AG08395 (cell line): ENCODE results near the gene APP.

Experiments used
- DNase-seq: peaks from one replicate; pipeline ENCODE4 v3.0.0; 2012; ENCODE audit warnings: mixed read lengths, low spot score

The APP gene

DNA sequence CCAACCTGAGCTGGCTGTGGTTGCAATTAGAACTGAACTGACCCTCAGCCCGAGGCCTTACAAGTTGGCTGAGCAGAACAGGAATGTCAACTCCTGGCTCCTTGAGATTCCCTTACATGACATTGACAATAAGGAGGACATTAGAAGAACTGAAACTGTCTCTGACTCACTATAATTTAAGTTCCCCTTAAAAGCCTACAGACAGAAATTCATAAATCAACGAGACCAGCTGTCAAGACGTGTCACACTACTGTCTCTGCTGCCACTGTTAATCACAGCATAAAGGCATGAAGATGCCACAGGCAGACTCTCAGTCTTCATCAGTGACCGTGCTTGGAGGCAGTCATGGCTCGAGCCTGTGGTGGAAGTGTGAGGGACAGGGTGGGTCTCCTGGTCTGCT is 267.0 kb downstream of the APP start:
- no peak for DNase-seq

DNA sequence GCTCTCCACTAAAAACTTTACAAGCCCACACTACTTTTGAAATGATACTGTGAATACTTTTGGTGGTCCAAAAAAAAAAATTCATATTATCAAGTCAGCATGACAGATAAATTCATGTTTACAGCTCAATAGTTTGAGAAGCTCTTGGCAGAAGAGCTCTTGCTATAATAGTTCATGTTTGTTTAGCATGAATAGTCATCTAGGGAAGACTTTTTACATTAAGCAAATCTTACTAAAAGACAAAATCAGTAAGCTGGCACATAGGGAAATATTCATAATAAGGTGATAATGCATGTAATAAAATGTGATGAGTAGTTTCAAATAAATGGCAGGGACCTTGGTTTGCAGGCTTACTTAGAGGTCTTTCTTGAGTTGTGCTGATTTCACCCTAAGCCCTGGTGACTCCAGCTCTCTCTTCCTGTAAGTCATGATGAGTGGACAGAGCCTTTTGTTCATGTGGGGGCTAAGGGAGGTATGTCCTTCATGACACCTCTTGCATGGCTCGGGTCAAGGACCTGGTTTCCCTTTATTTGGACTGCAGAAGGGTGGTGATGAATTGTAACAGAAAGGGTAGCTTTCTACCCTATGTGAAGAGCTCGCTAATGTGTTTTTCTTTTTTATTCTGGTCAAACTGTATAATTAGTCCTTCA is 269.1 kb downstream of the APP start:
- no peak for DNase-seq

DNA sequence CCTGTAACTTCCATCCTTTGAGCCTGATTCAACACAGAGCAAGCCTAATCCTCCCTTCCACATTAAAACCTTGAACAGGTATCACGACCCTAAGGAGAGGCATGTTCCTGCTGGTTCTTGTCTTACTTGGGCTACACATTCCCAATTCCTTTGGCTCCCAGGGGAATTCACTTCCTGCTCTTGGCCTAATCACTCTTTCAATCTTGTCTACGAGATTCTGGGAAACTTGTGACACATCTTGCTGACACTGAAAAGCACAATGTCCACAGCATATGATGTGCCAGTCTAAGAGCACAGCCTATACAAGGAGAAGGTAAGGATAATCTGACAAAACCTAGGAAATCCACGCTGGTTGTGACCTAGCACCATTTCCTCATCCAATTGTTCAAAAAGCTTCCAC is 271.9 kb downstream of the APP start:
- no peak for DNase-seq

DNA sequence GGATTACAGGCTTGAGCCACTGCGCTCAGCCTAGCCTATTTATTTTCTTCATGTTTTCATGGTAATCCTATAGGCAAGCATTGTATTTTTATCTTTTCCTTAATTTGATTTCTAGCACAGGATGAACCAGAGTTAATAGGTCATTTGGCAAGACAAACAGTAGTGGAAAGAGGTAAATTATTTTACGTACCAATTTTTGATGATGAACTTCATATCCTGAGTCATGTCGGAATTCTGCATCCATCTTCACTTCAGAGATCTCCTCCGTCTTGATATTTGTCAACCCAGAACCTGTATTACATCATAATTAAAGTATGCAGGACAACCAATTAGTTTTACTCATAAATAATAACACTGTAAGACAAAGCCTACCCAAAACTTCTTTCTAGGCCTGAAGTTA is 273.2 kb downstream of the APP start:
- no peak for DNase-seq

DNA sequence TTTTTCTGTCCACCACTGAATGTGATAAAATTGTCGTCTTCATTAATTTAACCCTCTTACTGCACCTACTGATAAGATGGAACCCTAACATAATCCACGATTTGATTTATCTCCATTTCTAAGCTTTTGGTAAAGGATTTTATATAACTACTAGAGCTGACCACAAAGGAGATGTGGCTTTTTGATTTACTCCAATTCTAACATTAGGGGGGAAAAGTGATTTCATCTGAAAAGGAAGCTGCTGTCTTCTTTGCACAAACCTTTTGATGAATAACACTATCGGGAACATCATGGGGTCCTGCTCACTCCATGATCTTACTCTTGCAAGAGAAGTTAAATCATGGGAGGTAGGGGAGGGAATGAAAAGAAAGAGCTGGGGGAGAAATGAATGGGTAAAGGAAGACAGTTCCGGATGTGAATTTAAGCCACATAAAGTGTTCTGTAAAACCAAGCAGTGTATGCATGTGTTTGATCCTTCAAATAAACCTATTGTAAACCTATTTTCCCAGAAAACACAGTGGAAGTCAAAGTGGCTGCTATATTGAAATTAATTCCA is 274.0 kb downstream of the APP start:
- no peak for DNase-seq

DNA sequence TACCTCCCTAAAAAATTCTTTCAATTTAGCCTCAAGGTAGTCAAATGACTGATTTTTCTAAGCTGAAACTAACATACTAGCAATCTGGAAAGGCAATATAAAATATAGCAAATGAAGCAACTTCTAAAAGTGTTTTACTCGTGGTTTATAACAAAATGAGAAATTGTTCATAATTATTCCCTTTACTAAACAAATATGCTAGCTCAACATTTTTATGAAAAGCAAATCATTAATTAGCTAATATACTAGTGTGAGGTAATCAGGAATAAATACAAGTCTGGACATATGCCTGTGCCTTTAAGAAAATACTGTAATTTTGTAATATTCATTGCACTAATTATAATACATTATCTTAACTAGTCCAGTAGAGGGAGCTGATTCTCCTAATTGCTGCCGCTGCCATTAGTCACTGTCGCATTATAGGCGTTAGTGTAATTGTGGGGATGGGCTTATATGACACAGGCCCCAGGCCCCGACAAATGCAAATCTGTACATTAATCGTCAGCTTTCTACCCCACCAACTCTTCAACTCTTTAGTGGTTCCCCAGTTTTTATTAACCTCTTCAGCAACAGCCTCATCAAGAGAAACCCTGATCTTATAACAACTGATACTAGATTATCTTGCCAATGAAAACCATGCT is 274.9 kb downstream of the APP start:
- peak; percentile 57 for DNase-seq

DNA sequence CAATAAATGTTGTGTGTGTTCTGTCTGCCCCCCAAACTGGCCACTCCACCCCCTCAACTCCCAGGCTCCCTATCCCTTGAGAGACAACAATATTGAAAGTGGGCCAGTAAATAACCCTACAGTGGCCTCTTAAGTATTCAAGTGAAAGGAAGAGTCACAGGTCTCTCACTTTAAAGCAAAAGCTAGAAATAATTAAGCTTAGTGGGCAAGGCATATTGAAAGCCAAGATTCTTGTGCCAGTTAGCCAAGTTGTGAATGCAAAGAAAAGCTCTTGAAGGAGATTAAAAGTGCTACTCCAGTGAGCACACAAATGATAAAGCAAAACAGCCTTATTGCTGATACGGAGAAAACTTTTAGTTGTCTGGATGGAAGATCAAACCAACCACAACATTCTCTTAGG is 277.4 kb downstream of the APP start:
- no peak for DNase-seq

DNA sequence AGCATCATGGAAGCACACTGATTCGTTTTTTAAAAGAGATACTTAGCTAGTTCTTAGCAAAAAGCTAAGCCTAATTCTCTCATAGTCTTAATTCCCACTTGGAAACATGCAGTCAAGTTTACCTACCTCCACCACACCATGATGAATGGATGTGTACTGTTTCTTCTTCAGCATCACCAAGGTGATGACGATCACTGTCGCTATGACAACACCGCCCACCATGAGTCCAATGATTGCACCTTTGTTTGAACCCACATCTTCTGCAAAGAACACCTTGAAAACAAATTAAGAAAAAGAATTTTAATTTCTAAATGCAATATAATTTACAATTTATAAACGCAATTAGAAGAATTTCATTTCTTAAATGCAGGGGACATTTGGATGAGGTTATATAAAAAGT is 279.0 kb downstream of the APP start:
- DNase-seq: no peak

DNA sequence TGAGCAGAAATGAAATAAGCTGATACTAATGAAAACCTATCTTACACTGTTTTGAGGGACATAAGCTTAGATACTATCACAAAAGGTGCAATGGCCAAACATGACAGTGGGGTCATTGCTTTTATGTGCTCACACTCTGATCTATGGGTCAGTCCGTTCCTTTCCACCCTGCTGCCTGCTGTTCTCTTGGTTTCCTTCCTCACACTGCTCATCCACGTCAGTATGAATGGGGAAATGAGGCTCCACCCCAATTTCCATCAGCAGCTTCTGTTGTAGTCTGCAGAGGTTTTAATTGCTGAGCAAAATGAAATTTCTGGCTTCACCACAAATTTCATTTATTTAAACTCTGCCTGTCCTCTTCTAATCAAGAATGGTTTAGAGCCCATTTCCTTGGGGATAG is 280.6 kb downstream of the APP start:
- no peak for DNase-seq

DNA sequence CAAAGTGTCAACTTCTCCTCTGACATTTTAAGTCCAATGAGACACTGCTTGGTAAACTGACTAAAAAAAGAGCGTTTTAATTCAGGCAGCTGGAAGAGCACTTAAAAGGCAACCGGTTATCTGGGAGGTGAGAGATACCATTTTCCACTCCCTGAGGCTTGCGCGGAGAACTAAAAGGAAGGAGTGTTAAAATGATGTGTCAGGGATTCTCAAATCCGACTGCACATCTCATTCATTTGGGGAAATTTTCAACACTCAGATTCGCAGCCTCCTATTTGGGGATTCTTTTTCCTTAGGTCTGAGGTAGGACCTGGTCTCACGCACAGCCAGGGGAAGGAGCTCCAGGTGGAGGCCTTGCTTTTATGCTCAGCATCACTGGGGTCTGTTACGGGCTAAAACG is 281.9 kb downstream of the APP start:
- no peak for DNase-seq

DNA sequence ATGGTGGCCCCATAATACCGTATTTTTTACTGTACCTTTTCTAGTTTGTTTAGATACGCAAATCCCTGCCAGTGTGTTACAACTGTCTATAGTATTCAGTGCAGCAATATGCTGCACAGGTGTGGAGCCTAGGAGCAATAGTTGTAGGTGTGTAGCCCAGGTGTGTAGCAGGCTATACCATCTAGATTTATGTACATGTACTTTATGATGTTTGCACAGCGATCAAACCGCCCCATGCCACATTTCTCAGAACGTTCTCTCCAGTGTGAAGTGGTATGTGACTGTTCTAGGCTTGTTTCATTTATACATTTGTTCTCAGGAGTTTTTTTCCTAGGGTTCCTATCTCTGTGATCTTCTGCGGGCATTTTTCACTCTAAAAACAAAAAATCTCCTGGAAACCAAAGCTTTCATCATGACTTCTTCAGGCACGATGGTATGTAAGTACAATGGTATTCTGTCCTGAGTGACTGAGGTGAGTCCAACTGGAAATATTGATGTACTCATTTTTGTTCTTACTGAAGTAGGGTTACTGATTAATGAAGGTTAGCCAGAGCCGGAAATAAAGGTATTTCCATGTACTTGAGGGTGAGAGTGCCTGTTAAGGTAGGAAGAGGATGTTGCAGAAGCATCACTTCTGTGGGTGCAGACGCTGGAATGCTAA is 282.8 kb downstream of the APP start:
- no peak for DNase-seq

DNA sequence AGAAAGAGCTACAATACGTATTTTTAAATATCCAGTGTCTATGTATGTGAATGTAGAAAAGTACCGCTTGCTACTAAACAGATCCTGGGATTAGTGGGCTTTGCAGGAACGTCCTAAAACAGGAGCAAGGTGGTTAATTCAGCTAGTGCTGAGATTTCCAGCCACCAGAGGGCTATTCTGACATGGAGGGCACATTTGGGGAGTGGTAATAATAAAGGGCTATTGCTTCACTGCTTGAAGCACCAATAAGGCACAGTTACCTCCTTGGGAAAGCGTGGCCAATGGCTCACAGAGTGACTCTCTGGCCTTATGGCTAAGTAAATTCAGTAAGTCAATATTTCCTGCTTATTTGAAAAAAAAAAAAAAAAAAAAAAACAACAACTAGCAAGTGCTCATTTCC is 283.4 kb downstream of the APP start:
- DNase-seq: no peak

DNA sequence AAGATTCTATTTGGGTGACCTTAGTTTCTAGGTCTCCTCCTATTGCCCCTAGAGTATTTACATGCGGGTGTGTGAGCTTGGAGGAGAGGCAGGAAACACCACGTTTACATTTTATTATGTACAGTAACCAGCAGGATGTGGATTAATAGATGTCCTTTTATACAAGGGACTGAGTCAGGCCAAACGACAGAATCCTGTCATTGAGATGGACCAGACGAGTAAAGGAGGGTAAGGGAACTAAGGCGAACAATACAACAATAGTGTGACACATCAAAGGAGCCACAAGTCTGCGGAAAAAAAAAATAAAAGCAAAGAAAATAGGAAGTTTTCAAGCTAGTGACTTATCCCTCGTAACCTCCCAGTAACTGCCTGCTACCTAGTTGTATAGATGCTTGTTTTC is 284.7 kb downstream of the APP start:
- no peak for DNase-seq

DNA sequence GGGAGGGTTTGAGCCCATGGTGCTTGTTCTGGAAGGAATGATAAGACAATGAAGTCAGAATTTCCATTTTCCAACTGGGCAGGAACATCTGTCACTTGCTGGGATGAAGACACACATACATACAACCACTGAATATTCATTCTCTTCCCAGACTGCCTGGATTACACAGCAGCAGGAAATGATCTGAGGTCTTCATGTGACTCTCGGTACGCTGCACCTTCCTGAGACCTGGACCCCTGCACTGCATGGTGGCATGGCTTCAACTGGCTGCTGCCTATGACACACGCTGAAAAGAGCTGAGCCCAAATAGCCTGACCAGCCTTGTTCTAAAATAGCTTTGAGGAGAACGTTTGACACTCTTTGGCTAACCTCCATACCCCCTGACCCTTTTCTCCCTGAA is 285.2 kb downstream of the APP start:
- DNase-seq: no peak

DNA sequence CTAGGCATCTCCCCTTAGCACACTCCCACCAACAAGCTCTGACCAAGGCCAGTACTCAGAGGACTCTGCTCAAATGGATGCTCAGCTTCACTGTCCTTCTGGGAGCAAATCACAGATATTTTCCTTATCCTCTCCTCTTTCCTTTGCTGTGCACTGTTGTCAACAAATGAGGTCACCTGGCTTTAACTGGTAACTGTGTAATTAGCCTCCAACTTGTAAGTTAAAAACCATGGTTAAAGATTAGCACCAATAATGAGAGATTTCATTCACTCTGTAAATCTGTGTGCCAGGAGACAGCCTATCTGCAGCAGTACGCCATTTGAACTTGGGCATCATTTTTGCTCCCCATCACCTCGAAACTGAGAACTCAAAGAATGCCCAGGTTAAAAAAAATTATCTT is 286.3 kb downstream of the APP start:
- no peak for DNase-seq

DNA sequence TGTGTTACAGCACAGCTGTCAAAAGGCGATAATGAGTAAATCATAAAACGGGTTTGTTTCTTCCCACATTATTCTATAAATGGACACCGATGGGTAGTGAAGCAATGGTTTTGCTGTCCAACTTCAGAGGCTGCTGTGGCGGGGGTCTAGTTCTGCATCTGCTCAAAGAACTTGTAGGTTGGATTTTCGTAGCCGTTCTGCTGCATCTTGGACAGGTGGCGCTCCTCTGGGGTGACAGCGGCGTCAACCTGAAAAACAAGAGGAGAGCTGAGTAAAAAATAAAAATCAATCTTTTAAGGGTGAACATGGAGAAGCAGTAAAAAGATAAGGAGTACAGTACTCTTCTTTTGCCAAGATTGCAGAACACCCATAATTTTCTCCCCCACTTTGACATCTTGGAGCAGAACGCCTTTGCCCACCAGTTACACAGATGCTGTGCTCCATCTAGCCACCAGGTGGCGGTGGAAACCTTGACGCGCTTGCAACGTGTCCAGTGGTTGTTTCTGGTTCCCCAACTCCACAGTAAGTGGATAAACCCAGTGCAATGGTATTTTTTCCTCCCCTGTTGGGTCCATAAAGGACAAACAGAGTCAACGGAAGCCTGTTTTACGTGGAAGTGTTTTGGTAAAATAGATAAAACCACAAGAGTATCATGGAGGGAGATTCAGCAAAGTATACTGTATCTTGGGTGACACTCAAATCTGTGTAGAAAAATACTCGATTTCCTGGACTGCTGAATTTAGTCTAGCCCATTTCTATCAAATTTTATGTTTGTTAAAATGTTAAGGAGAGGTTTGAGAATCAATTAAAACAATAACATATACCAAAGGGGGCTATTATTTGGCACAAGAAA is 288.8 kb downstream of the APP start:
- peak; percentile 76 for DNase-seq

DNA sequence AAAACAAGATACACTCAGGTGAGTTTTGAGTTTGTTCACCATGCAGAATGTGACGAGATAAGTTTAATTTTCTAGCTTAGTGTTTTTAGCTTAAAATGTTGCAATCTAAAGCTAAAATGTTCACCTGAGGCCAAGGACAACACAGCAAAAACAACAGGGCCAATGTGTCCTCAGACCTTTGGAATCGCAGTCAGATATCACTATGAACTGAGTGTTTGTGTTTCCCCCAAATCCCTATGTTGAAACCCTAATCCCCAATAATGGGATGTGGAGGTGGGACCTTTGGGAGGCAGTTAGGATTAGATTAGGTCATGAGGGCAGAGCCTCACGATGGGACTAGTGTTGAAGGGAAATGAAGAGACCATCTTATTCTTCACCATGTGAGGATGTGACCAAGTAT is 291.4 kb downstream of the APP start:
- no peak for DNase-seq

DNA sequence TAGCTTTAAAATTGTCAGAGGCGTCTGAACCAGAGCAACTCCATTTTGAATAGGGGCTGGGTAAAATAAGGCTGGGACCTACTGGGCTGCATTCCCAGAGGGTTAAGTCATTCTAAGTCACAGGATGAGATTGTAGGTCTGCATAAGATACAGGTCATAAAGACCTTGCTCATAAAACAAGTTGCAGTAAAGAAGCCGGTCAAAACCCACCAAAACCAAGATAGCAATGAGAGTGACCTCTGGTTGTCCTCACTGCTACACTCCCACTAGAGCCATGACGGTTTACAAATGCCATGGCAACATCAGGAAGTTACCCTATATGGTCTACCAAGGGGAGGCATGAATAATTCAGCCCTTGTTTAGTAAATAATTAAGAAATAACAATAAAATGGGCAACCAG is 292.2 kb downstream of the APP start:
- DNase-seq: no peak

DNA sequence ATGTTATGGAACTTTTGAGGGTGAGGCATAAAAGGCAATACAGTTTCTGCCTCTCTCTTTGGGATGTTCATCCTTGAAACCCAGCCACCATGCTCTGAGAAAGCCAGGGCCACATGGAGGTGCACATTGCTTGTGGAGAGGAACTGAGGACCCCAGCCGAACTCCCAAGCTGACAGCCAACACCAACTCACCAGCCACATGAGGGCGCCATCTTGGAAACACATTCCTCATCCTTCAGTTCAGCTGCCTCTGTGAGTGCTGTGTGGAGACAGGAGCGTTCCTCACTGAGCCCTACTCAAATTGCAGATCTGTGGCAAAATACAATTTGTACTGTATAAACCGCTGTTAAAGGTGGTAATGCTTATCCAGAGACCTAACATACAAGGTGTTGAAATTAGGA is 298.3 kb downstream of the APP start:
- DNase-seq: no peak

DNA sequence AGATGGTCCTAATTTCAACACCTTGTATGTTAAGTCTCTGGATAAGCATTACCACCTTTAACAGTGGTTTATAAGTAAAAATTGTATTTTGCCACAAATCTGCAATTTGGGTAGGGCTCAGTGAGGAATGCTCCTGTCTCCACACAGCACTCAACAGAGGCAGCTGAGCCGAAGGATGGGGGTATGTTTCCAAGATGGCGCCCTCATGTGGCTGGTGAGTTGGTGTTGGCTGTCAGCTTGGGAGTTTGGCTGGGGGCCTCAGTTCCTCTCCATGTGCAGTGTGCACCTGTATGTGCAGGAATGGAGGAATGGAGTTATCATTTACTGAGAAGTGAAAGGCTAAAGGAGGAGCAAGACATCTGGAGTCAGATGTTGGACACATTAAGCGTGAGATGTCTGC is 299.0 kb downstream of the APP start:
- DNase-seq: no peak

DNA sequence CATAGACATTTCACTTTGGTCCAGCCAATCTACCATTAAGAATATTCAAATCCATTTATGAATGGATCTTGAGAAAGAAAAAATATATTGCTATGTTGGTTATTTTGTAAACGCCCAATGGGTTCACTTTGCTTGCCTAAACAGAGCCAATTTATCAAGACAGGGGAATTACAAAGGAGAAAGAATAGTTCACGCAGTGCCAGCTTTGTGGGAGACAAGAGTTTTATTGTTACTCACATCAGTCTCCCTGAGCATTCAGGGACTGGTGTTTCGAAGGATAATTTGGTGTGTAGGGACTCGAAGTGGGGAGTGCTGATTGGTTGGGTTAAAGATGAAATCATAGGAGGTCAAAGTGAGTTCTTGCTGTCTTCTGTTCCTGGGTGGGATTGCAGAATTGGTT is 300.5 kb downstream of the APP start:
- no peak for DNase-seq

DNA sequence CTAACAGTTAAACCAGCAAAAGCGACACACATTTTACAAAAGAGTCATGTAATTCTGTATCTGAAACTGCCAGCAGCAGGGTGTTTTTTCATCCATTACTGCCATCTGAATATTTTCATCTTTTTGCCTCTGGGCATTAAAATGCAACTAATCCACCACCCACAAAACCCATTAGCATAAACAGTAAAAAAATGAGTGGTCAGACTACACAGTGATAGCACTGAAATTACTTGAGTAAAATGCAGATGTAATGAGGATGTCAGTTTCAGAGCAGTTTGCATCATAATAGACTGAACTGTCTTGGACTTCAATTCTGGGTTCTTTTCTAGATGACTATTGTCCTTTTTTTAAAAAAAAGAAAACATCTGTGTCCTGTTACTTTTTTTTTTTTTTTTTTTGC is 303.5 kb downstream of the APP start:
- no peak for DNase-seq

DNA sequence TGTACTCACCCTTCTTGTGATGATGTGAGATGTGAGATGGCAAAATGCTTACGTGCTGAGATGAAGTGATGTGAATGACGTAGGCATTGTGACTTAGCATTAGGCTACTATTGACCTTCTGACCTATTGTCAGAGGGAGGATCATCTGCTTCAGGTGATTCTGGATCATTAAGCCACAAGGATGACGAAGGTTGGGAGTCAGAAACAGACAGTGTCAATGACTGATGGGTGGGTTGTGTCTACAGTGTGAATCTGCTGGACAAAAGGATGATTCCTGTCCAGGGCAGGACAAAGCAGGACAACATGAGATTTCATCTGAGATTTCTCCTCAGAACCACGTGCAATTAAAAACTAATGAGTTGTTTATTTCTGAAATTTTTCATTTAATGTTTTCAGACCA is 306.8 kb downstream of the APP start:
- DNase-seq: no peak
